Measurements from ENCODE around the gene KLRC2. TPM values are rescaled to one million over a fixed set of nuclear protein-coding genes. Genes with fewer than 3 reads are reported as not detected.

KLRC2 gene
- 4.4 TPM for total RNA-seq

DNA sequence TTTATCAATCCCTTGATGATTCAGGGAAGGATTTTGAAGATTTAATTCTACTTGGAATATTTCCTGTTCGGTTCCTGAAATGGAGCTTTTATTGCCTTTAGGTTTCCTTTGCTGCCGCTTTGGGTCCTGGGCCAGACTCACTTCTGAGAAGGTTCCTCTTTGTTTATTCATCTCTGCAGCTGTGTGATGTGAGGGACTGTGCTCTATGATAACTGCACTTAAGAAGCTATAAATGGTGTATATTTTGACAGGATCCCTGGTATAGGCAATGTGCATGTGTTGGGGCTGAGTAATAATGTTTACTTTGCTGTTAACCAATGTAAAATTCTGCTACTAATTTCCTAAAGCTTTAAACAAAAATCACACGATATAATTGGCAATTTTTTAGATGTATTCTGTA is at the start of gene KLRC2:
Gene KLRC2, minus strand, starts transcription at position 195 of the 400 bp plus-strand sequence. Its CDS starts 24 bp downstream, at position 171.

GRCh38 chr12:10453156-10453555 is 17.3 kb upstream of the KLRC2 start, which contains the start of gene KLRC1:
TSS of gene KLRC1 (minus strand) at chr12:10453377. CDS start at chr12:10451156, 2,221 bp downstream.

DNA sequence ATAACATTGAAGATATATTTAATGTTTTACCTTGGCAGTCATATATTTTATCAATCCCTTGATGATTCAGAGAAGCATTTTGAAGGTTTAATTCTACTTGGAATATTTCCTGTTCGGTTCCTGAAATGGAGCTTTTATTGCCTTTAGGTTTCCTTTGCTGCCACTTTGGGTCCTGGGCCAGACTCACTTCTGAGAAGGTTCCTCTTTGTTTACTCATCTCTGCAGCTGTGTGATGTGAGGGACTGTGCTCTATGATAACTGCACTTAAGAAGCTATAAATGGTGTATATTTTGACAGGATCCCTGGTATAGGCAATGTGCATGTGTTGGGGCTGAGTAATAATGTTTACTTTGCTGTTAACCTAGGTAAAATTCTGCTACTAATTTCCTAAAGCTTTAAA is 15.5 kb downstream of the KLRC2 start, which contains the start of gene KLRC3:
Gene KLRC3, minus strand, starts transcription at position 262 of the 400 bp plus-strand sequence. Its CDS starts 45 bp downstream, at position 217.

DNA sequence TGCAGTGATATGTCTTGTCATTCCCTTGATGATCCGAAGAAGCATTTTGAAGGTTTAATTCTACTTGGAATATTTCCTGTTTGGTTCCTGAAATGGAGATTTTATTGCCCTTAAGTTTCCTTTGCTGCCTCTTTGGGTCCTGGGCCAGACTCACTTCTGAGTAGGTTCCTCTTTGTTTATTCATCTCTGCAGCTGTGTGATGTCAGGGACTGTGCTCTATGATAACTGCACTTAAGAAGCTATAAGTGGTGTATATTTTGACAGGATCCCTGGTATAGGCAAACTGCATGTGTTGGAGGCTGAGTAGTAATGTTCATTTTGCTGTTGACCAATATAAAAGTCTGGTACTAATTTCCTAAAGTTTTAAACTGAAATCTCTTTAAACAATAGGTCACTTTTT is 26.4 kb downstream of the KLRC2 start, which contains the start of gene KLRC4:
Gene KLRC4, minus strand, starts transcription at position 366 of the 400 bp plus-strand sequence. Its CDS starts 182 bp downstream, at position 184.

GRCh38 chr12:10389904-10390303 is 45.9 kb downstream of the KLRC2 start, which contains the start of gene KLRK1:
TSS of gene KLRK1 (minus strand) at chr12:10390041. CDS start at chr12:10388810, 1,231 bp downstream.

Other genes starting within 250 kb of the KLRC2 start
- 85.3 TPM for gene GABARAPL1, start 223.1 kb downstream of the KLRC2 start, total RNA-seq
- gene KLRD1, start 128.1 kb downstream of the KLRC2 start, total RNA-seq = under 0.01 TPM
- 0.92 TPM for gene KLRK1, start 46.0 kb downstream of the KLRC2 start, total RNA-seq
- gene KLRC4, start 26.3 kb downstream of the KLRC2 start, total RNA-seq = 1.2 TPM
- 5.5 TPM for gene KLRC3, start 15.4 kb downstream of the KLRC2 start, total RNA-seq
- gene KLRC1, start 17.4 kb upstream of the KLRC2 start, total RNA-seq = not detected
- gene EIF2S3B, start 69.9 kb upstream of the KLRC2 start, total RNA-seq = 0.92 TPM
- 15.9 TPM for gene MAGOHB, start 177.6 kb upstream of the KLRC2 start, total RNA-seq
- 18.7 TPM for gene STYK1, start 238.0 kb upstream of the KLRC2 start, total RNA-seq